Measurements from ENCODE around the gene MIEF1. TPM values are rescaled to one million over a fixed set of nuclear protein-coding genes. Genes with fewer than 3 reads are reported as not detected.

Gene MIEF1
- total and polyA plus RNA-seq, 2 of the 8 experiments (the other 6 are each of a cell fraction or from before 2014, with no cell fraction given): 16.8 to 32.7 TPM

GRCh38 chr22:39553429-39553828 lies 51.3 kb downstream of the MIEF1 start:
- H2BK5ac ChIP-seq (ENCODE audit: low read depth, low read length): no peak overlapping the region
- no peak overlapping the region for H3K4me3 ChIP-seq (ENCODE audit: extremely low read depth in 1 of 4, insufficient read depth in 2 of 4, low read depth in 3 of 4, low read length in 4 of 4)
- no peak overlapping the region for H2BK15ac ChIP-seq (ENCODE audit: low read length)
- no peaks in the 10 kb centered on the region for H3K79me1 ChIP-seq (ENCODE audit: low read depth, low read length)
- TF ChIP-seq POLR2AphosphoS5 (IDR thresholded peaks at IDR 0.05; ENCODE audit: low read depth, low read length): no peak
- TF ChIP-seq NRF1 (IDR thresholded peaks at IDR 0.05; ENCODE audit: low read depth, low read length): no peak
- no peak for TF ChIP-seq BACH1 (IDR thresholded peaks at IDR 0.05; ENCODE audit: low read length)
- no peak for TF ChIP-seq CHD2 (IDR thresholded peaks at IDR 0.05; ENCODE audit: low read length)
- no peak for TF ChIP-seq SAP30 (IDR thresholded peaks at IDR 0.05; ENCODE audit: insufficient read depth, insufficient replicate concordance, low read length)
- TF ChIP-seq ZNF274 (IDR thresholded peaks at IDR 0.05; ENCODE audit: borderline replicate concordance, extremely low read depth, low read length): no peak
- TF ChIP-seq RXRA (IDR thresholded peaks at IDR 0.05; ENCODE audit: insufficient read depth, low read depth, low read length): no peak
- no peak for TF ChIP-seq ATF2 (IDR thresholded peaks at IDR 0.05; ENCODE audit: low read length)
- no peak overlapping the region for H2AFZ ChIP-seq (ENCODE audit: low read length)
- FAIRE-seq (no peak), DNase-seq (ENCODE audit: low read depth in 1 of 2, low spot score in 2 of 2) (no peak)
- H3K27me3 ChIP-seq (replicated peaks in 1 of 4; ENCODE audit: control insufficient read depth in 3 of 4, extremely low read depth in 1 of 4, insufficient read depth in 3 of 4, low read length in 3 of 4): peaks cover 24 to 32% (median 29%) of the 10 kb centered on the region in 4 experiments
- H3K18ac ChIP-seq (ENCODE audit: extremely low read depth, low read length): no peak overlapping the region
- H2AK5ac ChIP-seq (ENCODE audit: low read depth, low read length): no peak overlapping the region
- no peak overlapping the region for H4K8ac ChIP-seq (ENCODE audit: extremely low read depth, insufficient read depth, low read length)
- H2BK20ac ChIP-seq (ENCODE audit: low read length): no peak overlapping the region
- no peak overlapping the region for H3K9ac ChIP-seq (replicated peaks in 1 of 4; ENCODE audit: extremely low read depth in 1 of 4, low read depth in 3 of 4, low read length in 3 of 4)
- POLR2A ChIA-PET (ENCODE audit: partially characterized antibody): no interaction called here
- H3K27ac ChIP-seq (ENCODE audit: low read depth, low read length): no peak overlapping the region
- WGBS, 2 experiments (ENCODE audit: extremely low coverage in 1 of 2, insufficient coverage in 1 of 2, insufficient read length in 1 of 2, insufficient replicate concordance in 2 of 2, low coverage in 1 of 2, low lambda C conversion rate in 2 of 2, missing lambda C conversion rate in 1 of 2): no CpG with 5 or more reads among the region's 3 CpGs
- H3K23me2 ChIP-seq (ENCODE audit: low read depth, low read length): no peaks in the 10 kb centered on the region; the same call in 1 of the 2 replicates
- H2BK120ac ChIP-seq (replicated peaks; ENCODE audit: low read depth, low read length): no peak overlapping the region
- no peaks in the 10 kb centered on the region for H3K9me3 ChIP-seq (ENCODE audit: insufficient read depth in 2 of 2, low read depth in 1 of 2, low read length in 1 of 2)
- H4K5ac ChIP-seq (ENCODE audit: insufficient read length, low read depth, low read length): no peak overlapping the region
- H4K91ac ChIP-seq (replicated peaks; ENCODE audit: insufficient read length, low read length): no peak overlapping the region
- H3K14ac ChIP-seq (ENCODE audit: insufficient read length): no peak overlapping the region
- peaks cover 0 to 5% of the 10 kb centered on the region in 2 experiments for H4K20me1 ChIP-seq (replicated peaks in 1 of 2; ENCODE audit: control insufficient read depth in 1 of 2, insufficient read depth in 2 of 2, low read length in 2 of 2)
- no peak overlapping the region for H3K23ac ChIP-seq (ENCODE audit: insufficient read length)
- no peaks in the 10 kb centered on the region for H3K79me2 ChIP-seq (ENCODE audit: control insufficient read depth in 1 of 2, insufficient read depth in 2 of 2, low read length in 2 of 2)
- no peak overlapping the region for H3K4me2 ChIP-seq (ENCODE audit: insufficient read depth in 1 of 2, low read depth in 2 of 2, low read length in 2 of 2)
- peaks cover 0 to 3% (median 0%) of the 10 kb centered on the region in 4 experiments; a peak in 1 of 8 replicates for H3K36me3 ChIP-seq (ENCODE audit: control insufficient read depth in 2 of 4, insufficient read depth in 4 of 4, low read length in 3 of 4)
- peaks cover 0 to 8% (median under 1%) of the 10 kb centered on the region in 4 experiments; a peak in 5 of 7 replicates for H3K4me1 ChIP-seq (replicated peaks in 1 of 4; ENCODE audit: control insufficient read depth in 3 of 4, insufficient read depth in 4 of 4, low read length in 3 of 4)
- H2BK12ac ChIP-seq (ENCODE audit: low read depth, low read length): no peak overlapping the region
- no peak overlapping the region for H3K56ac ChIP-seq (replicated peaks; ENCODE audit: insufficient read length, low read depth, low read length)
- CTCF ChIA-PET (ENCODE audit: partially characterized antibody): interaction anchor here (3.0 kb wide), 1 partner anchor 18 kb away, joined by 12 read pairs; no protein-coding TSS in a partner anchor
- no peak overlapping the region for H3K4ac ChIP-seq (replicated peaks; ENCODE audit: insufficient read length, low read depth, low read length)
